ENCODE measurements around the gene ADNP. TPM values are rescaled to one million over a fixed set of nuclear protein-coding genes. Genes with fewer than 3 reads are reported as not detected.

ADNP gene
- total and polyA plus RNA-seq, 2 of the 4 experiments (the other 2 are of a cell fraction): 23.3 to 24.8 TPM

DNA sequence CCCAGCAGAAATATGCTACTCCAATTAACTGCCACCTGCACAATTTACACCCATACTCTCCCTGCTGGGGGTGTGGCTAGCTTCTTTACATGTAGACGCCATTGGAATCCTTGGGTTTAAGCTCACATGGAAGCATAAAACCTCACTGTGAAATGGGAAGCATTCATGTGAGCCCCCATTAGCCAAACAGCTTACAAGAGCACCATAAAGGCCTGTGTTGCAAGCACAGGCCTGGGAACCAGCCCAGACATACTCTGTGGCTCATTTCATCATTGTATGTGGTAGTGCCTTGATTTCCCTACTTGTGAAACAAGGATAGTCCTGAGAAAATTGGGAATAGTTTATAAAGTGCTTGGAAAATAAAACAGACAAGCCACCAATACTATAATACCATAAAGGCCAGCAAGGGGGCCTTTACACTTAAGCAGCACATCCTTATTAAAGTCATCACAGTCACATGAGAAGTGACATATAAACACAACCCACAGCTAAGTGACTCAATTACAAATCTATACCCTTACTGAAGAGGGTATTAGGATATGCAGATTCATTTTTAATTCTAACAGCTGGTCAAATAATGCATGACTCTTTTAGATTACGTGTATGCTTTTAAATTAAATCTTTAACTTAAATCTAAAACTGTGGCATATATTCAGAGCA lies 6.8 kb downstream of the ADNP start:
- Histone ChIP-seq H2AK5ac (ENCODE audit: low read depth, low read length) (no peak overlapping the region), H2BK120ac (ENCODE audit: low read depth, low read length) (no peak overlapping the region), H4K8ac (ENCODE audit: low read depth in 2 of 2, low read length in 2 of 2) (no peak overlapping the region), H3K9me1 (ENCODE audit: insufficient read depth, low read length) (peaks cover 12% of the 10 kb centered on the region), H2BK15ac (ENCODE audit: low read depth, low read length) (no peak overlapping the region), H4K20me1 (ENCODE audit: insufficient read depth, low read length) (peaks cover 94% of the 10 kb centered on the region), H4K91ac (ENCODE audit: insufficient read depth, low read depth, low read length) (no peak overlapping the region), H3K36me3 (ENCODE audit: control insufficient read depth, insufficient read depth, low read length) (peaks cover 14% of the 10 kb centered on the region), H3K4me2 (ENCODE audit: low read depth, low read length) (0 out of 2 replicates have a peak overlapping the region, but pooled peaks have one; percentile 54), H3K9ac (ENCODE audit: low read depth, low read length) (no peak overlapping the region), H3K9me3 (ENCODE audit: control insufficient read depth, insufficient read depth, low read length) (no peaks in the 10 kb centered on the region), H3K23ac (ENCODE audit: low read depth, low read length) (no peak overlapping the region), H3K4me3 (ENCODE audit: insufficient read depth, low read depth, low read length) (no peak overlapping the region), H2AK9ac (replicated peaks; ENCODE audit: low read depth, low read length, poor library complexity) (no peak overlapping the region), H2BK5ac (ENCODE audit: low read depth, low read length, poor library complexity, severe bottlenecking) (no peak overlapping the region), H2AFZ (replicated peaks; ENCODE audit: low read length, poor library complexity) (no peak overlapping the region), H3K4ac (ENCODE audit: low read depth, low read length) (no peak overlapping the region), H3K56ac (ENCODE audit: extremely low read depth, insufficient read depth, low read length) (no peak overlapping the region), H3K27me3 (ENCODE audit: control insufficient read depth, insufficient read depth, low read length) (no peaks in the 10 kb centered on the region), H3K18ac (ENCODE audit: low read depth, low read length) (no peak overlapping the region), H3K14ac (replicated peaks; ENCODE audit: low read depth, low read length) (no peak overlapping the region), H3K4me1 (ENCODE audit: control insufficient read depth, insufficient read depth, low read length) (peaks cover 16% of the 10 kb centered on the region), H4K5ac (ENCODE audit: low read depth, low read length) (no peak overlapping the region), H3K27ac (ENCODE audit: insufficient read depth, low read length) (no peak overlapping the region), H3K79me1 (ENCODE audit: low read depth in 1 of 2, low read length in 2 of 2) (peaks cover 3 to 47% of the 10 kb centered on the region in 2 experiments; a peak in 3 of 4 replicates), H2BK20ac (ENCODE audit: low read depth, low read length) (no peak overlapping the region)
- WGBS, 2 experiments (ENCODE audit: extremely low coverage in 2 of 2, insufficient read length in 1 of 2): no CpG with 5 or more reads among the region's 2 CpGs
- dilution Hi-C loops (cut with HindIII; ENCODE audit: low sequenced_read_pairs, unreplicated experiment): loop anchor here (25.0 kb wide), 1 partner anchor 112 kb away; no protein-coding TSS in a partner anchor
- no TSS peak for BruUV-seq (replicated peaks)
- TF ChIP-seq CHD1 (IDR thresholded peaks at IDR 0.05; ENCODE audit: low read depth, low read length): no peak
- TF ChIP-seq FOS (IDR thresholded peaks at IDR 0.05; ENCODE audit: low read depth, low read length): no peak
- no peak for TF ChIP-seq SMC3 (IDR thresholded peaks at IDR 0.05; ENCODE audit: low read depth, low read length)
- TF ChIP-seq MAFK (IDR thresholded peaks at IDR 0.05; ENCODE audit: low read depth, low read length): no peak
- TF ChIP-seq MXI1 (IDR thresholded peaks at IDR 0.05; ENCODE audit: borderline replicate concordance, low read depth, low read length): no peak
- TF ChIP-seq POLR2A (IDR thresholded peaks at IDR 0.05; ENCODE audit: low read depth, low read length): no peak
- TF ChIP-seq CTCF (conservative IDR thresholded peaks at IDR 0.05; ENCODE audit: low read depth, low read length): no peak
- TF ChIP-seq BHLHE40 (IDR thresholded peaks at IDR 0.05; ENCODE audit: low read depth, low read length): no peak
- no peak for TF ChIP-seq RFX5 (IDR thresholded peaks at IDR 0.05; ENCODE audit: low read depth, low read length)
- TF ChIP-seq RAD21 (IDR thresholded peaks at IDR 0.05; ENCODE audit: low read length): no peak
- no peak for TF ChIP-seq RCOR1 (IDR thresholded peaks at IDR 0.05; ENCODE audit: insufficient replicate concordance, low read length)
- no peak for TF ChIP-seq ELK1 (IDR thresholded peaks at IDR 0.05; ENCODE audit: borderline replicate concordance, low read depth, low read length)
- TF ChIP-seq CEBPB (IDR thresholded peaks at IDR 0.05; ENCODE audit: low read depth, low read length): no peak
- TF ChIP-seq NFE2L2 (IDR thresholded peaks at IDR 0.05; ENCODE audit: low read depth, low read length): no peak
- TF ChIP-seq USF2 (IDR thresholded peaks at IDR 0.05; ENCODE audit: low read depth, low read length): no peak
- ChIA-PET POLR2A (ENCODE audit: unreplicated experiment) (no interaction called here), CTCF (interaction anchor here (2.7 kb wide), 1 partner anchor 130 kb away, joined by 10 read pairs; the partner anchor contains the start of gene BCAS4)
- ATAC-seq (ENCODE audit: low read depth): peak; percentile 25
- DNase-seq: peak; percentile 43
- in situ Hi-C loops (cut with MboI; ENCODE audit: low sequenced_read_pairs): no loop called here
- intact Hi-C loops (cut with micrococcal nuclease): no loop called here

All from IMR-90 (cell line).